ENCODE results near the gene HCFC1. TPM values are rescaled to one million over a fixed set of nuclear protein-coding genes. Genes with fewer than 3 reads are reported as not detected.
A peak's percentile ranks its signal among the peaks of the same experiment; 100 is the strongest.

Gene HCFC1
- 107 and 108 TPM in 2 replicates for total RNA-seq

- Mint-ChIP-seq H3K36me3 (ENCODE audit: low read depth) (peaks cover 39% of the 10 kb centered on the region), H3K4me1 (ENCODE audit: low read depth) (peaks cover 33% of the 10 kb centered on the region), H3K9me3 (no peaks in the 10 kb centered on the region), H3K27ac (peak within 1 kb of the TSS; percentile 100), H3K4me3 (ENCODE audit: low read depth) (peak within 1 kb of the TSS; percentile 100), H3K27me3 (ENCODE audit: low read depth) (no peaks in the 10 kb centered on the region)
- DNase-seq (ENCODE audit: low spot score): peak; percentile 87
- intact Hi-C loops (cut with micrococcal nuclease): loop anchor here (1.0 to 5.0 kb wide), 5 partner anchors 43 to 406 kb away; partner anchors contain the start of genes ABCD1, BCAP31, EMD and MECP2
Measured at GRCh38 chrX:153971450-153972367, at the start of gene HCFC1. Gene HCFC1 (minus strand): TSS chrX:153971818. CDS start chrX:153970840, 978 bp downstream.

GRCh38 chrX:154021131-154021611 is 49.6 kb upstream of the HCFC1 start:
- DNase-seq (ENCODE audit: low spot score): no peak
- Mint-ChIP-seq H3K9me3 (no peaks in the 10 kb centered on the region), H3K4me1 (ENCODE audit: low read depth) (peaks cover 8% of the 10 kb centered on the region), H3K36me3 (ENCODE audit: low read depth) (peaks cover 10% of the 10 kb centered on the region), H3K4me3 (ENCODE audit: low read depth) (peak overlapping the region; percentile 88), H3K27me3 (ENCODE audit: low read depth) (no peaks in the 10 kb centered on the region), H3K27ac (peak overlapping the region; percentile 60)
- intact Hi-C loops (cut with micrococcal nuclease): loop anchor here (5.0 kb wide), 1 partner anchor 49 kb away; the partner anchor contains the start of genes HCFC1 and TMEM187

GRCh38 chrX:154020536-154021115 is 49.0 kb upstream of the HCFC1 start:
- Mint-ChIP-seq H3K4me3 (ENCODE audit: low read depth) (peak overlapping the region; percentile 88), H3K4me1 (ENCODE audit: low read depth) (peaks cover 9% of the 10 kb centered on the region), H3K9me3 (no peaks in the 10 kb centered on the region), H3K36me3 (ENCODE audit: low read depth) (peaks cover 14% of the 10 kb centered on the region), H3K27me3 (ENCODE audit: low read depth) (no peaks in the 10 kb centered on the region), H3K27ac (peak overlapping the region; percentile 92)
- DNase-seq (ENCODE audit: low spot score): no peak
- intact Hi-C loops (cut with micrococcal nuclease): loop anchor here (5.0 kb wide), 1 partner anchor 48 kb away; the partner anchor contains the start of genes HCFC1 and TMEM187

- DNase-seq (ENCODE audit: low spot score): peak; percentile 49
- Mint-ChIP-seq H3K27ac (peak within 1 kb of the TSS; percentile 92), H3K27me3 (ENCODE audit: low read depth) (no peaks in the 10 kb centered on the region)
Measured at GRCh38 chrX:154019633-154020528, 48.3 kb upstream of the HCFC1 start, which contains the start of gene IRAK1. Gene IRAK1 (minus strand): TSS chrX:154019902. CDS start chrX:154019812, 90 bp downstream.

GRCh38 chrX:154019061-154019621 is 47.5 kb upstream of the HCFC1 start:
- DNase-seq (ENCODE audit: low spot score): no peak
- H3K36me3 Mint-ChIP-seq (ENCODE audit: low read depth): peaks cover 27% of the 10 kb centered on the region
- peak overlapping the region; percentile 85 for H3K27ac Mint-ChIP-seq
- H3K4me1 Mint-ChIP-seq (ENCODE audit: low read depth): peaks cover 9% of the 10 kb centered on the region
- no peaks in the 10 kb centered on the region for H3K27me3 Mint-ChIP-seq (ENCODE audit: low read depth)
- intact Hi-C loops (cut with micrococcal nuclease): loop anchor here (5.0 kb wide), 1 partner anchor 37 kb away; no protein-coding TSS in a partner anchor
- no peaks in the 10 kb centered on the region for H3K9me3 Mint-ChIP-seq
- H3K4me3 Mint-ChIP-seq (ENCODE audit: low read depth): peak overlapping the region; percentile 87

More at GRCh38 chrX:154019633-154020528, 48.3 kb upstream of the HCFC1 start, which contains the start of gene IRAK1:
- Mint-ChIP-seq H3K4me1 (ENCODE audit: low read depth) (peaks cover 9% of the 10 kb centered on the region), H3K9me3 (no peaks in the 10 kb centered on the region), H3K36me3 (ENCODE audit: low read depth) (peaks cover 20% of the 10 kb centered on the region), H3K4me3 (ENCODE audit: low read depth) (peak within 1 kb of the TSS; percentile 88)
- intact Hi-C loops (cut with micrococcal nuclease): loop anchor here (5.0 kb wide), 2 partner anchors 38 to 48 kb away; partner anchors contain the start of genes HCFC1 and TMEM187

- peaks cover 29% of the 10 kb centered on the region for H3K36me3 Mint-ChIP-seq (ENCODE audit: low read depth)
- peak overlapping the region; percentile 85 for H3K27ac Mint-ChIP-seq
- no peaks in the 10 kb centered on the region for H3K9me3 Mint-ChIP-seq
- H3K4me1 Mint-ChIP-seq (ENCODE audit: low read depth): peaks cover 9% of the 10 kb centered on the region
- DNase-seq (ENCODE audit: low spot score): no peak
- H3K27me3 Mint-ChIP-seq (ENCODE audit: low read depth): no peaks in the 10 kb centered on the region
- H3K4me3 Mint-ChIP-seq (ENCODE audit: low read depth): peak overlapping the region; percentile 87
- intact Hi-C loops (cut with micrococcal nuclease): loop anchor here (5.0 kb wide), 1 partner anchor 36 kb away; no protein-coding TSS in a partner anchor
Measured at GRCh38 chrX:154018518-154019060, 47.0 kb upstream of the HCFC1 start.

GRCh38 chrX:154017766-154018517 is 46.3 kb upstream of the HCFC1 start:
- Mint-ChIP-seq H3K4me1 (ENCODE audit: low read depth) (peaks cover 9% of the 10 kb centered on the region), H3K27ac (no peak overlapping the region), H3K27me3 (ENCODE audit: low read depth) (no peaks in the 10 kb centered on the region), H3K36me3 (ENCODE audit: low read depth) (peaks cover 32% of the 10 kb centered on the region), H3K9me3 (no peaks in the 10 kb centered on the region), H3K4me3 (ENCODE audit: low read depth) (peak overlapping the region; percentile 87)
- no peak for DNase-seq (ENCODE audit: low spot score)
- intact Hi-C loops (cut with micrococcal nuclease): loop anchor here (5.0 kb wide), 1 partner anchor 36 kb away; no protein-coding TSS in a partner anchor

- Mint-ChIP-seq H3K27me3 (ENCODE audit: low read depth) (no peaks in the 10 kb centered on the region), H3K4me3 (ENCODE audit: low read depth) (peak overlapping the region; percentile 33), H3K27ac (no peak overlapping the region), H3K36me3 (ENCODE audit: low read depth) (peaks cover 38% of the 10 kb centered on the region), H3K4me1 (ENCODE audit: low read depth) (peaks cover 8% of the 10 kb centered on the region), H3K9me3 (no peaks in the 10 kb centered on the region)
- no peak for DNase-seq (ENCODE audit: low spot score)
- intact Hi-C loops (cut with micrococcal nuclease): loop anchor here (5.0 kb wide), 1 partner anchor 34 kb away; no protein-coding TSS in a partner anchor
Measured at GRCh38 chrX:154016366-154017076, 44.9 kb upstream of the HCFC1 start.

GRCh38 chrX:154015581-154016264 is 44.1 kb upstream of the HCFC1 start:
- no peak for DNase-seq (ENCODE audit: low spot score)
- peaks cover 44% of the 10 kb centered on the region for H3K36me3 Mint-ChIP-seq (ENCODE audit: low read depth)
- peak overlapping the region; percentile 33 for H3K4me3 Mint-ChIP-seq (ENCODE audit: low read depth)
- intact Hi-C loops (cut with micrococcal nuclease): loop anchor here (5.0 kb wide), 1 partner anchor 33 kb away; no protein-coding TSS in a partner anchor
- peak overlapping the region; percentile 35 for H3K27ac Mint-ChIP-seq
- no peaks in the 10 kb centered on the region for H3K9me3 Mint-ChIP-seq
- H3K4me1 Mint-ChIP-seq (ENCODE audit: low read depth): peaks cover 5% of the 10 kb centered on the region
- H3K27me3 Mint-ChIP-seq (ENCODE audit: low read depth): no peaks in the 10 kb centered on the region

All from activated T-helper 2 cell treated with anti-CD3 and anti-CD28 coated beads, Interferon-gamma antibody, Interleukin-2, Interleukin-4, amounts not matched to agents 10 μg/mL and 5 μg/mL and 100 μg/mL, durations not matched to agents 14 hours and 24 hours and 36 hours (primary cell).